CD4-positive, CD25-positive, alpha-beta regulatory T cell (primary cell): ENCODE results near the gene FASN. TPM values are rescaled to one million over a fixed set of nuclear protein-coding genes. Genes with fewer than 3 reads are reported as not detected.

Experiments
- ATAC-seq, 2 donors: fragments of 150-1000 bp; cut with Tn5 transposase; one replicate each; pipeline ENCODE4 v1.10.0; 2021; ENCODE audit warnings: low read depth in 2 of 2, moderate number of reproducible peaks in 2 of 2, moderate library complexity in 1 of 2
- DNase-seq, 3 donors: peaks; one replicate each; pipeline versions ENCODE4 v3.0.0 to v3.0.0-alpha.2; 2012 to 2022; ENCODE audit warnings: mixed read lengths in 1 of 3
- H3K27ac ChIP-seq: one replicate; pipeline ENCODE4 v1.7.0; 2013; ENCODE audit warnings: mild to moderate bottlenecking, low read length; ENCODE audit not compliant: insufficient read depth, poor library complexity, severe bottlenecking
- H3K27me3 ChIP-seq: one replicate; pipeline ENCODE4 v1.7.0; 2013; ENCODE audit warnings: low read length; ENCODE audit not compliant: control insufficient read depth, insufficient read depth
- H3K36me3 ChIP-seq: one replicate; pipeline ENCODE4 v1.7.0; 2013; ENCODE audit warnings: mild to moderate bottlenecking, low read length, moderate library complexity; ENCODE audit not compliant: control insufficient read depth, insufficient read depth
- H3K4me1 ChIP-seq: 2 replicates; pipeline ENCODE4 v1.7.0; 2013; ENCODE audit warnings: mild to moderate bottlenecking, low read length; ENCODE audit not compliant: insufficient read depth, control insufficient read depth, poor library complexity, severe bottlenecking
- H3K4me3 ChIP-seq: one replicate; pipeline ENCODE4 v1.7.0; 2013; ENCODE audit warnings: low read depth, mild to moderate bottlenecking, low read length, moderate library complexity
- H3K9me3 ChIP-seq, 2 experiments: 1 replicate in 1 of 2; 2 replicates in 1 of 2; pipeline ENCODE4 v1.7.0; 2013; ENCODE audit warnings: low read length in 2 of 2, mild to moderate bottlenecking in 1 of 2, moderate library complexity in 1 of 2; ENCODE audit not compliant: control insufficient read depth in 2 of 2
- H3K27ac Mint-ChIP-seq, 3 donors: one replicate each; pipeline ENCODE4 v1.8.0; 2020 to 2022; ENCODE audit warnings: mild to moderate bottlenecking in 3 of 3, mixed read lengths in 3 of 3, moderate library complexity in 2 of 3
- H3K27me3 Mint-ChIP-seq: one replicate; pipeline ENCODE4 v1.8.0; 2022; ENCODE audit warnings: mild to moderate bottlenecking, mixed read lengths
- H3K36me3 Mint-ChIP-seq: one replicate; pipeline ENCODE4 v1.8.0; 2020; ENCODE audit warnings: mixed read lengths
- H3K4me1 Mint-ChIP-seq, 4 donors: one replicate each; pipeline ENCODE4 v1.8.0; 2020 to 2022; ENCODE audit warnings: mixed read lengths in 4 of 4, mild to moderate bottlenecking in 1 of 4
- H3K4me3 Mint-ChIP-seq, 4 donors: one replicate each; pipeline ENCODE4 v1.8.0; 2020 to 2022; ENCODE audit warnings: mild to moderate bottlenecking in 4 of 4, mixed read lengths in 4 of 4, moderate library complexity in 3 of 4
- H3K9me3 Mint-ChIP-seq, 7 donors: one replicate each; pipeline ENCODE4 v1.8.0; 2020 to 2022; ENCODE audit warnings: mixed read lengths in 7 of 7, mild to moderate bottlenecking in 3 of 7, moderate library complexity in 2 of 7
- polyA plus RNA-seq, 4 donors: library from polyadenylated mRNA; unstranded; fragments of 300-500 nt; fragmentation: Illumina TruSeq; gene quantifications; one replicate each; pipeline ENCODE4 v1.2.3, GENCODE V29; 2021
- total RNA-seq: library from RNA; stranded (reverse); gene quantifications from one replicate; pipeline ENCODE4 v1.2.3, GENCODE V29; 2022

The FASN gene
- total and polyA plus RNA-seq, 5 donors from 2014 or later, result 0.23 to 153 (median 0.79) TPM

- Mint-ChIP-seq H3K27me3 (no peaks in the 10 kb centered on the region), H3K4me1 (peaks cover 0 to 51% (median 14%) of the 10 kb centered on the region in 4 donors), H3K27ac (peak overlapping the region in 2 of 3 donors; percentile 75 to 99), H3K36me3 (peaks cover 21% of the 10 kb centered on the region), H3K4me3 (no peak overlapping the region), H3K9me3 (peaks cover 0 to 2% (median 0%) of the 10 kb centered on the region in 7 donors)
- no peaks in the 10 kb centered on the region for H3K27me3 ChIP-seq
- ATAC-seq (no peak), DNase-seq (no peak)
- H3K4me3 ChIP-seq, result no peak overlapping the region
- peaks cover 13% of the 10 kb centered on the region for H3K4me1 ChIP-seq
- no peaks in the 10 kb centered on the region for H3K9me3 ChIP-seq
- no peaks in the 10 kb centered on the region for H3K36me3 ChIP-seq
- no peak overlapping the region for H3K27ac ChIP-seq
These were observed 23.9 kb upstream of the FASN start for GRCh38 chr17:82121660-82122629.

- Histone ChIP-seq H3K27me3 (no peaks in the 10 kb centered on the region), H3K27ac (no peak overlapping the region), H3K9me3 (no peaks in the 10 kb centered on the region), H3K4me3 (no peak overlapping the region), H3K4me1 (peaks cover 8% of the 10 kb centered on the region), H3K36me3 (no peaks in the 10 kb centered on the region)
- Mint-ChIP-seq H3K4me3 (no peak overlapping the region), H3K36me3 (peaks cover 21% of the 10 kb centered on the region), H3K9me3 (no peaks in the 10 kb centered on the region), H3K27ac (no peak overlapping the region), H3K27me3 (no peaks in the 10 kb centered on the region), H3K4me1 (peaks cover 0 to 44% (median 7%) of the 10 kb centered on the region in 4 donors)
- no peak for ATAC-seq
- no peak for DNase-seq
These were observed 23.2 kb upstream of the FASN start for GRCh38 chr17:82121246-82121645.

GRCh38 chr17:82120148-82120547 lies 22.1 kb upstream of the FASN start:
- Mint-ChIP-seq H3K27me3 (no peaks in the 10 kb centered on the region), H3K4me1 (peaks cover 0 to 34% (median 5%) of the 10 kb centered on the region in 4 donors), H3K4me3 (peak overlapping the region in 1 of 4 donors; percentile 43), H3K27ac (peak overlapping the region in 2 of 3 donors; percentile 68 to 89), H3K9me3 (no peaks in the 10 kb centered on the region), H3K36me3 (peaks cover 21% of the 10 kb centered on the region)
- Histone ChIP-seq H3K9me3 (no peaks in the 10 kb centered on the region), H3K36me3 (no peaks in the 10 kb centered on the region), H3K27me3 (no peaks in the 10 kb centered on the region), H3K4me1 (no peaks in the 10 kb centered on the region), H3K27ac (no peak overlapping the region), H3K4me3 (no peak overlapping the region)
- ATAC-seq (peak; percentile 52 to 60), DNase-seq (peak in 1 of 3 donors; percentile 39)

GRCh38 chr17:82118815-82119380 lies 20.9 kb upstream of the FASN start:
- ATAC-seq (no peak), DNase-seq (no peak)
- Histone ChIP-seq H3K9me3 (no peaks in the 10 kb centered on the region), H3K27me3 (no peaks in the 10 kb centered on the region), H3K4me1 (no peaks in the 10 kb centered on the region), H3K27ac (no peak overlapping the region), H3K36me3 (no peaks in the 10 kb centered on the region), H3K4me3 (no peak overlapping the region)
- H3K36me3 Mint-ChIP-seq, result peaks cover 16% of the 10 kb centered on the region
- no peak overlapping the region for H3K4me3 Mint-ChIP-seq
- H3K9me3 Mint-ChIP-seq, result no peaks in the 10 kb centered on the region
- no peaks in the 10 kb centered on the region for H3K27me3 Mint-ChIP-seq
- peaks cover 0 to 23% (median 2%) of the 10 kb centered on the region in 4 donors for H3K4me1 Mint-ChIP-seq
- peak overlapping the region in 2 of 3 donors; percentile 46 to 87 for H3K27ac Mint-ChIP-seq

GRCh38 chr17:82118168-82118814 lies 20.3 kb upstream of the FASN start:
- Histone ChIP-seq H3K27ac (no peak overlapping the region), H3K27me3 (no peaks in the 10 kb centered on the region), H3K9me3 (no peaks in the 10 kb centered on the region), H3K4me3 (no peak overlapping the region), H3K4me1 (no peaks in the 10 kb centered on the region), H3K36me3 (no peaks in the 10 kb centered on the region)
- H3K4me1 Mint-ChIP-seq, result peaks cover 0 to 19% (median under 1%) of the 10 kb centered on the region in 4 donors
- H3K27ac Mint-ChIP-seq, result peak overlapping the region in 1 of 3 donors; percentile 54
- H3K27me3 Mint-ChIP-seq, result no peaks in the 10 kb centered on the region
- no peaks in the 10 kb centered on the region for H3K9me3 Mint-ChIP-seq
- no peak for ATAC-seq
- no peak for DNase-seq
- H3K4me3 Mint-ChIP-seq, result no peak overlapping the region
- peaks cover 11% of the 10 kb centered on the region for H3K36me3 Mint-ChIP-seq

- no peaks in the 10 kb centered on the region for H3K27me3 Mint-ChIP-seq
- H3K36me3 Mint-ChIP-seq, result peaks cover 6% of the 10 kb centered on the region
- Histone ChIP-seq H3K36me3 (no peaks in the 10 kb centered on the region), H3K27me3 (no peaks in the 10 kb centered on the region), H3K9me3 (no peaks in the 10 kb centered on the region), H3K4me3 (no peak overlapping the region), H3K4me1 (no peaks in the 10 kb centered on the region), H3K27ac (no peak overlapping the region)
- ATAC-seq, result no peak
- H3K4me3 Mint-ChIP-seq, result no peak overlapping the region
- no peaks in the 10 kb centered on the region for H3K9me3 Mint-ChIP-seq
- DNase-seq, result no peak
- peaks cover 0 to 14% (median under 1%) of the 10 kb centered on the region in 4 donors for H3K4me1 Mint-ChIP-seq
- H3K27ac Mint-ChIP-seq, result peak overlapping the region in 2 of 3 donors; percentile 18 to 54
These were observed 19.4 kb upstream of the FASN start for GRCh38 chr17:82117139-82118090.

- peaks cover 6% of the 10 kb centered on the region for H3K36me3 Mint-ChIP-seq
These were observed 18.2 kb upstream of the FASN start for GRCh38 chr17:82116246-82116645.

More at GRCh38 chr17:82116246-82116645, 18.2 kb upstream of the FASN start:
- Histone ChIP-seq H3K4me3 (no peak overlapping the region), H3K27ac (no peak overlapping the region), H3K36me3 (no peaks in the 10 kb centered on the region), H3K27me3 (no peaks in the 10 kb centered on the region), H3K9me3 (no peaks in the 10 kb centered on the region), H3K4me1 (no peaks in the 10 kb centered on the region)
- no peaks in the 10 kb centered on the region for H3K9me3 Mint-ChIP-seq
- H3K4me1 Mint-ChIP-seq, result peaks cover 0 to 10% (median under 1%) of the 10 kb centered on the region in 4 donors
- no peak overlapping the region for H3K27ac Mint-ChIP-seq
- no peak for DNase-seq
- no peak overlapping the region for H3K4me3 Mint-ChIP-seq
- no peaks in the 10 kb centered on the region for H3K27me3 Mint-ChIP-seq
- ATAC-seq, result no peak
